Mesothelial cell of epicardium (in vitro differentiated cells): ENCODE measurements around the gene TNPO2. TPM values are rescaled to one million over a fixed set of nuclear protein-coding genes. Genes with fewer than 3 reads are reported as not detected.

ENCODE experiments used
- DNase-seq, 2 experiments: peaks; one replicate each; pipeline ENCODE4 v3.0.0; 2021; ENCODE audit warnings: low spot score in 2 of 2; ENCODE audit not compliant: unreplicated experiment in 2 of 2
- H3K27ac Mint-ChIP-seq: 2 replicates; pipeline ENCODE4 v1.8.0; 2021; ENCODE audit warnings: mixed read lengths
- H3K27me3 Mint-ChIP-seq: 2 replicates; pipeline ENCODE4 v1.8.0; 2021; ENCODE audit warnings: low read depth, mixed read lengths
- H3K36me3 Mint-ChIP-seq: 2 replicates; pipeline ENCODE4 v1.8.0; 2021; ENCODE audit warnings: mixed read lengths
- H3K4me1 Mint-ChIP-seq: 2 replicates; pipeline ENCODE4 v1.8.0; 2021; ENCODE audit warnings: mixed read lengths
- H3K4me3 Mint-ChIP-seq: 2 replicates; pipeline ENCODE4 v1.8.0; 2021; ENCODE audit warnings: mild to moderate bottlenecking, moderate library complexity, mixed read lengths
- H3K9me3 Mint-ChIP-seq: 2 replicates; pipeline ENCODE4 v1.8.0; 2021; ENCODE audit warnings: mixed read lengths
- total RNA-seq: library from RNA; stranded (reverse); gene quantifications from 3 replicates; pipeline ENCODE4 v1.2.1, GENCODE V29; 2021
- TF ChIP-seq, protein P1 (sequence below): fragments of 200-600 bp; sonication (generic); IDR thresholded peaks from one replicate; pipeline ENCODE4 v1.5.0; 2021; ENCODE audit warnings: antibody characterized with exemption; ENCODE audit not compliant: unreplicated experiment

The TNPO2 gene
- total RNA-seq, 1 donor from 2014 or later, result 105 TPM

DNA sequence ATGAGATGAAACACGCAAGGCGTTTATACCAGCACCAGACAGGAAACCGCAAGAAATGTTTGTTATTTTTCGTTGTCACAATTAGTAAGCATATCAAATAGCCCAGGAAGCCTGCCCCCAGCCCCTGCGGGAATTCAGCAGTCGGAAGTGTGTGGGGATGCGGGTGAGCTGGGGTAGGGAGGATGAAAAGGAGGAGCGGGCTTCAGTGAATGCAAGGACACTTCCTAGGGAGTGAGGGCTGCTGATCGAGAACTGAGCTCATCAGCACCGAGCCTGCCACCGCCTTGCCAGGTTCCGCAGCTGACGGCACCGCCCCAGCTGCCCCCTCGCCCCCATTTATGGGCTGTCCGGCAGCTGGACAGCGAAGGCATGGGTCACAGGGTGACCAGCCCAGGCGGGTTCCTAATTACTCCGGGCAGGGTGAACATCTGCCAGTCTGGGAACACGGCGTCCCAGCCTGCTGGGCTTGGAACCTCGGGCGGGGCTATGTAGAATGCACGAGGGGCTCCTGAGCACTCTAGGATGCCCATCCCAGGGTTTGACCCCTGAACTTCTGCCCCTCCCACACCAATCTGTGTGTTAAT lies 26.3 kb upstream of the TNPO2 start:
- peaks cover 21% of the 10 kb centered on the region for H3K36me3 Mint-ChIP-seq
- TF ChIP-seq, protein P1, sequence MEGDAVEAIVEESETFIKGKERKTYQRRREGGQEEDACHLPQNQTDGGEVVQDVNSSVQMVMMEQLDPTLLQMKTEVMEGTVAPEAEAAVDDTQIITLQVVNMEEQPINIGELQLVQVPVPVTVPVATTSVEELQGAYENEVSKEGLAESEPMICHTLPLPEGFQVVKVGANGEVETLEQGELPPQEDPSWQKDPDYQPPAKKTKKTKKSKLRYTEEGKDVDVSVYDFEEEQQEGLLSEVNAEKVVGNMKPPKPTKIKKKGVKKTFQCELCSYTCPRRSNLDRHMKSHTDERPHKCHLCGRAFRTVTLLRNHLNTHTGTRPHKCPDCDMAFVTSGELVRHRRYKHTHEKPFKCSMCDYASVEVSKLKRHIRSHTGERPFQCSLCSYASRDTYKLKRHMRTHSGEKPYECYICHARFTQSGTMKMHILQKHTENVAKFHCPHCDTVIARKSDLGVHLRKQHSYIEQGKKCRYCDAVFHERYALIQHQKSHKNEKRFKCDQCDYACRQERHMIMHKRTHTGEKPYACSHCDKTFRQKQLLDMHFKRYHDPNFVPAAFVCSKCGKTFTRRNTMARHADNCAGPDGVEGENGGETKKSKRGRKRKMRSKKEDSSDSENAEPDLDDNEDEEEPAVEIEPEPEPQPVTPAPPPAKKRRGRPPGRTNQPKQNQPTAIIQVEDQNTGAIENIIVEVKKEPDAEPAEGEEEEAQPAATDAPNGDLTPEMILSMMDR, result no peak
- no peak overlapping the region for H3K27ac Mint-ChIP-seq
- H3K27me3 Mint-ChIP-seq, result peaks cover 52% of the 10 kb centered on the region
- DNase-seq, result no peak
- H3K4me3 Mint-ChIP-seq, result no peak overlapping the region
- H3K4me1 Mint-ChIP-seq, result no peaks in the 10 kb centered on the region
- peaks cover 6% of the 10 kb centered on the region for H3K9me3 Mint-ChIP-seq

DNA sequence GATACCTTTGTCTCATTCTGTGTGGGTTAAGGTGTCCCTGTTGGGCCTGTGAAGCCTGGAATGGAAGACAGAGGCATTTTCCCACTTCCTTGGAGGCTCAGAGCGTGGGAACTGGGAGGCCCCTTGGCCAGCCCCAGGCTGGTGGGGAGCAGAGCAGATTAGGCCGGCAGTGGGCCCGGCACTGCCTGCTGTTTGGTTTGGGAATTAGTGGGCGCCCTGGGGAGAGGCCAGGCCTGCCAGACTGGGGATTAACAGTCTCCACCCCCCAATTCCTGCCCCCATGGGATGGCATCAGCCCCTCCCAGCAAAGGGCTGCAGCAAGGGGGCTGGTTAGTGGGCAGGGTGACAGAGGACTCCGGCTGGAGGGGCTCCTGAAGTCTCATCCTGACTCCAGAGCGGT lies 24.8 kb upstream of the TNPO2 start:
- Mint-ChIP-seq H3K4me3 (no peak overlapping the region), H3K4me1 (no peaks in the 10 kb centered on the region), H3K27ac (no peak overlapping the region), H3K9me3 (peaks cover 6% of the 10 kb centered on the region), H3K27me3 (peaks cover 48% of the 10 kb centered on the region), H3K36me3 (peaks cover 27% of the 10 kb centered on the region)
- DNase-seq, result no peak
- TF ChIP-seq, protein P1, result no peak

DNA sequence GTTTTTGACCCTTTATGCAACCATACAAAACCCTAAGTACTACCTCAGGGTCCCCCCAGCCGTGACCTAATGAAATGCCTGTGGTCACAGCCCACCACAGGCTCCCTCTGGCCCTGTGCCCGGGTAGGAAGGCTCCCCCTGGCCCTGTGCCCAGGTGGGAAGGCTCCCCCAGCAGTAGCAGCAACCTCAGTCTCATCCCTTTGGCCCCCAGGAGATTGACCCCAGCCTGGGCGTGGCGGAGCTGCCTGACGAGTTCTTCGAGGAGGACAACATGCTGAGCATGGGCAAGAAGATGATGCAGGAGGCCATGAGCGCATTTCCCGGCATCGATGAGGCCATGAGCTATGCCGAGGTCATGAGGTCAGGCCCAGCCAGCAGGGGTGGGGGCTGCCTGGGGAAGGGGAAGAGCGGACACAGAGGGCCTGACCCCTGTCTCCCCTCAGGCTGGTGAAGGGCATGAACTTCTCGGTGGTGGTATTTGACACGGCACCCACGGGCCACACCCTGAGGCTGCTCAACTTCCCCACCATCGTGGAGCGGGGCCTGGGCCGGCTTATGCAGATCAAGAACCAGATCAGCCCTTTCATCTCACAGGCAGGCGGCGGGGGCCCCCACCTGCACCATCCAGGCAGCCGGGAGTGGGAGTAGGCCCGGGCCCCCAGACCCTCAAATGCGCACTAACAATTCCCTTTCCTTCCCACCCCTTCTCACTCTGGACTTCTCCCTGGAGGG lies 21.6 kb upstream of the TNPO2 start:
- TF ChIP-seq, protein P1, result no peak
- Mint-ChIP-seq H3K27ac (no peak overlapping the region), H3K27me3 (peaks cover 18% of the 10 kb centered on the region), H3K9me3 (peaks cover 6% of the 10 kb centered on the region), H3K36me3 (peaks cover 35% of the 10 kb centered on the region), H3K4me1 (no peaks in the 10 kb centered on the region), H3K4me3 (no peak overlapping the region)
- DNase-seq, result no peak

DNA sequence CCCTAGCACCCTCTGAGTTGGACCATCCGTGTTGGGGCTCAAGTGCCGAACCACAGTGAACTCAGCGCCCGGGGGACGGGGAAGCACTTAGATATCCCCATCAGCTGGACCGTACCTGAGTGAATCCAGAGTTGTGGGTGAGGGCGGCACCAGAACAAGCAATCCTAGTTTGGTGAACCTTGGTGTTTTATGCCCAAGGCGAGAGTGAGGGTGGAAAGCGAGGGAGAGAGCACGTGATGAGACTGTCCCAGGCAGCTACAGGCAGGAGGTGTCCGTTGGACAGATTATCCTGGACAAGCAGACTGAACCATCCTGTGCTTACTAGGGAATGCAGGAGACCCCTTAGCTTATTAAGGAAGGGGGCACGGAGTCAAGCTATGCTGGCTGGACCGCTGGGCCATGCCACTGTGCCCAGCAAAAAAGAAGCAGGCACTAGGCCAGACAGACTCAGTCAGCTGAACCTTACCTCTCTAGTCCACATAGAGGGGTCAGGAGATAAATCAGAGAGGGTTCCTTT lies 14.2 kb upstream of the TNPO2 start:
- no peak for DNase-seq
- peaks cover 14% of the 10 kb centered on the region for H3K36me3 Mint-ChIP-seq
- H3K27ac Mint-ChIP-seq, result peak overlapping the region; percentile 99
- no peaks in the 10 kb centered on the region for H3K27me3 Mint-ChIP-seq
- TF ChIP-seq, protein P1, result no peak
- H3K4me3 Mint-ChIP-seq, result peak overlapping the region; percentile 99
- peaks cover 24% of the 10 kb centered on the region for H3K4me1 Mint-ChIP-seq
- no peaks in the 10 kb centered on the region for H3K9me3 Mint-ChIP-seq

DNA sequence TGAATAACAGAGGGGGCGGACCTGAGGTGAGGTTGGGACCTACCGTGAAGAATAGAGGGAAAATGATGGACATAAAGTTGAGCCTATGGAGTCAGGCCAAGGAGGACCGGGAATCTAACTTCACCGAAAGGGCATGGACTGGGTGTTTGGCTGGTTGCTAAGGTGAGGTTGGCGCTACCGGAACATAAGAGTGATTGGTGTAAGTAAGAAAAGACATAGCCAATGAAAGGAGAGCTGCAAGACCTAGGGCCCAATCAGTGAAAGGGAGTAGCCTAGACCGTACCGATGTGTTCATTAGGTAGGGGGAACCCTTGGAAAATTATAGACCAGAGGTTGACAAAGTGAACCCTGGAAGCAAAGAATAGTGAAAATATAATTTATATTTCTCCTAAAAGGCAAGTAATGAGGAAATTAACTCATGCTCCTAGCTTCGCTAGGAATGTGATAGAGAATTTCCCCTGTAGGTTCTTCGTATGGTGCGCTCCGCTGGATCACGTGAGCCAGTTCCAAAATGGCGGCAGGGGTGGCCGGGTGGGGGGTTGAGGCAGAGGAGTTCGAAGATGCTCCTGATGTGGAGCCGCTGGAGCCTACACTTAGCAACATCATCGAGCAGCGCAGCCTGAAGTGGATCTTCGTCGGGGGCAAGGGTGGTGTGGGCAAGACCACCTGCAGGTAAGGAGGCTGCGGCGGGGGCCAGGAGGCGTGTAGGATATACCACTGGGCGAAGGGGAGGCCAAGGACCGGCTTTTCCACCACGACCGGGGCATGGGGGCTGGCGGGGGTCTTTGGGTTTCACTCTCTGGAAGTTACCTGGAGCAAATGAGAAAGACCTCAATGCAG lies 13.5 kb upstream of the TNPO2 start, which contains the start of gene GET3:
Gene GET3, plus strand, starts transcription at position 503 of the 840 bp plus-strand sequence. Its CDS starts 9 bp downstream, at position 512.
- Mint-ChIP-seq H3K4me1 (peaks cover 28% of the 10 kb centered on the region), H3K4me3 (peak within 1 kb of the TSS; percentile 99), H3K9me3 (no peaks in the 10 kb centered on the region), H3K27ac (peak within 1 kb of the TSS; percentile 99), H3K36me3 (peaks cover 11% of the 10 kb centered on the region), H3K27me3 (no peaks in the 10 kb centered on the region)
- DNase-seq, result peak; percentile 72 to 79
- TF ChIP-seq, protein P1, result no peak
